HEK293 (cell line): ENCODE results near the gene ARMH4.

Experiments
- CTCF ChIP-seq: fragments of 450-650 bp; formaldehyde crosslinking; IDR thresholded peaks from 2 replicates; pipeline ENCODE4 v1.5.1; 2016; ENCODE audit warnings: missing biosample characterization, missing genetic modification characterization
- SCRT1 ChIP-seq: fragments of 450-650 bp; formaldehyde crosslinking; IDR thresholded peaks from 2 replicates; pipeline ENCODE4 v1.5.1; 2016; ENCODE audit warnings: missing biosample characterization, missing genetic modification characterization, borderline replicate concordance
- ZBTB7A ChIP-seq: fragments of 450-650 bp; formaldehyde crosslinking; IDR thresholded peaks from 2 replicates; pipeline ENCODE4 v1.5.1; 2016; ENCODE audit warnings: low read depth, missing biosample characterization, missing genetic modification characterization

GRCh38 chr14:58027904-58028303 is 124.1 kb downstream of the ARMH4 start:
- TF ChIP-seq CTCF (no peak), ZBTB7A (tag by site-specific recombination) (no peak), SCRT1 (tag by site-specific recombination) (no peak)
